HPDE6-E6E7 (cell line): Measurements from ENCODE around the gene TPTE2.
"Not testable (repeated sequence)": the region's sequence is repeated elsewhere in the genome, so short reads cannot be mapped to it uniquely, and the experiment has no call there.

Experiments
- DNase-seq: peaks from one replicate; pipeline ENCODE4 v3.0.0; 2011; ENCODE audit warnings: missing footprints; ENCODE audit errors: extremely low spot score

TPTE2 gene

GRCh38 chr13:19567820-19568534 is 6.6 kb upstream of the TPTE2 start:
- no peak for DNase-seq

DNA sequence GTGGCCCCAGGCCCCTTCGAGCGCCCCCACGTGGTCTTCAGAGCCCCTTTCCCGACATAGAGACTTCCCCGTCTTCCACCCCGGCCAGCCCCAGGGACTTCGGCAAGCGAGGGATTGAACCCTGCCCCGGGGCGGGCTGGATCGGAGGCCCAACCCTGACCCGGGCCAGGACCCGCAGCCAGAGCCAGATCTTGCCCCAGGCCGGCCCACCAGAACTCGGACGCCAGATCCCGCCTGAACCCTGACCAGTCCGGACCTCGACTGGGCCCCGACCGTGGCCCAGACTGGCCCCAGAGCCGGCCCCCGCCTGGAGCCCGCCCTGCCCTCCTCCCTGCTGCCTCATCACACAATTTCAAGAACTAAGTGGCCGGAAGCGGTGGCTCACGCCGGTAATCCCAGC is 253 bp upstream of the TPTE2 start:
- no peak for DNase-seq

DNA sequence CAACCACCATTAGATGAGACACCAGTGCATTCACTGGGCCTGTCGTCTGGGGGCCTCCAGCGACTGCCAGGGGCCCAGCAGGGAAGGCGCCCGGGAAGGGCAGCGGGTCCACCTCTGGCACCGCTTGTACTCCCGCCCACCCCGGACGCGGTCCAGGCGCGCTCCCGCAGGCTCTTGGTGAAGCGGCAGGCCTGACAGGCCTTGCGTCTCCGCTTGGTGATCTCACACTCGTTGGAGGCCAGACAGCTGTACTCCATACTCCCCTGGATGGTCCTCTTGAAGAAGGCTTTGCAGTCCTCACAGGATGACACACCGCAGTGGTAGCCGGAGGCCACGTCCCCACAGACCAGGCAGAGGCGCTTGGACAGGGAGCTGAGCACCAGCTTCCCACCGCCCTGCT is 660 bp downstream of the TPTE2 start:
- not testable (repeated sequence) for DNase-seq

GRCh38 chr13:19559739-19560138 is 1.6 kb downstream of the TPTE2 start:
- not testable (repeated sequence) for DNase-seq

DNA sequence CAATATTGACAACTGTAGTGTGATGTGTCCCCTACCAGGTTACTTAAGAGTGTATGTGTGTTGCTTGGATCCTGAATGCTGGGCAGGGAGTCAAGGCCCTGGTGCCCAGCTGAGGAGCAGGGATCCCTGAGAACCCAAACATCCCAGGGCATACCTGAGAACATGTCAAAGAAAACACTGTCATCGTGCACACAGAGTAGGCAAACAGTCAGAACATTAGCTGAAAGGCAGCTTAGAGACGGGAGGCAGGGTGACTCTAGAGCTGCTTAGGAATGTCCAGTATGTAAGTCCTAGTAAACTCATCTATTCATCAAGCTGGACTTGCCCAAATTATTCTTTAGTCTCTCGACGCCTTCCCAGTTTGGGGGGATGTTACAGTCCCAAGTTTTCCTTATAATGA is 4.0 kb downstream of the TPTE2 start:
- not testable (repeated sequence) for DNase-seq

DNA sequence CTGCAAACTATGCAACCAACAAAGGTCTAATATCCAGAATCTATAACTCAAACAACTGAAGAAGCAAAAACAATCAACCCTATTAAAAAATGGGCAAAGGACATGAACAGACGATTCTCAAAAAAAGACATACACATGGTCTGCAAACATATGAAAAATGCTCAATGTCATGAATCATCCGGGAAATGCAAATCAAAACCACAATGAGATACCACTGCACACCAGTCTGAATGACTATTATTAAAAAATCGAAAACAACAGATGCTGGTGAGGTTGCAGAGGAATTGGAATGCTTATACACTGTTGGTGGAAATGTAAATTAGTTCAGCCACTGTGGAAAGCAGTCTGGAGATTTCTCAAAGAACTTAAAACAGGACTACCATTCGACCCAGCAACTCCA is 12.1 kb downstream of the TPTE2 start:
- DNase-seq = not testable (repeated sequence)

- DNase-seq = not testable (repeated sequence)
Observed at GRCh38 chr13:19525634-19526033, 35.7 kb downstream of the TPTE2 start.

DNA sequence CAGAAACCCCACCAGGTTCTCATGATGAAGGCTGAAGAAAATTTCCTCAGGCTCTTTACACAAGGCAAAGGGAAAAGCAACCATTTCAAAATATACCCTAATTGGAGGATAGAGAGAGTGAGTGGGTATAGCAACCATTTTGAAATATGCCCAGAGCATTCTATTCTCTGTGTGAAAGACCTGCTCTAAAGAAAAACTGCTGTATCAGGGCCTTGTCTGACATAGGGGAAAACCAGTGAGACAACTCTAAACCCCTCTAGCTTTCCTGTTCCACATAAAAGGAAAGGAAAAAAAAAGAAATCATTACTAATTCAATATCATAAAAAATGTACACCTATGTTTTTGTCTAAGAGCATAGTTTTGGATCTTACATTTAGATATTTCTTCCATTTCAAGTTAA is 42.3 kb downstream of the TPTE2 start:
- no peak for DNase-seq

- DNase-seq = not testable (repeated sequence)
Observed at GRCh38 chr13:19507623-19508022, 53.7 kb downstream of the TPTE2 start.

DNA sequence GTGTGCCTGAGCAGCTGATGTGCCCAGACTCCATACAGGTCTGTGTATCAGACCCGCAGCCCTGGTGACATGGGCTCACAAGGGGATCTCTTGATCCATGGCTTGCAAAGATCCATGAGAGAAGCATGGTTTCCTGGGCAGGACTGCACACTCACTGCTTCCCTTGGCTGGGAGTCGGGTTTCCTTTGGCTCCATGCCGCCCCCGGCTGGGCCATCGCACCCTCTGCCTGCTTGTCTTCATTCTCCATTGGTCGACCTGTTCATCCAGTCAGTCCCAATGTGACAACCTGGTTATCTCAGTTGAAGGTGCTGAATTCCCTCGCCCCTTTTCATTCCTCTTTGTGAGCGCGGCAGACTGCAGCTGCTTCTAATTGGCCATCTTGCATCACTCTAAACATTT is 101.2 kb downstream of the TPTE2 start:
- not testable (repeated sequence) for DNase-seq

- DNase-seq = not testable (repeated sequence)
Observed at GRCh38 chr13:19439056-19439686, 122.2 kb downstream of the TPTE2 start.

- not testable (repeated sequence) for DNase-seq
Observed at GRCh38 chr13:19437780-19438179, 123.6 kb downstream of the TPTE2 start.

GRCh38 chr13:19422236-19422635 is 139.1 kb downstream of the TPTE2 start:
- not testable (repeated sequence) for DNase-seq

GRCh38 chr13:19412494-19412893 is 148.8 kb downstream of the TPTE2 start:
- not testable (repeated sequence) for DNase-seq

DNA sequence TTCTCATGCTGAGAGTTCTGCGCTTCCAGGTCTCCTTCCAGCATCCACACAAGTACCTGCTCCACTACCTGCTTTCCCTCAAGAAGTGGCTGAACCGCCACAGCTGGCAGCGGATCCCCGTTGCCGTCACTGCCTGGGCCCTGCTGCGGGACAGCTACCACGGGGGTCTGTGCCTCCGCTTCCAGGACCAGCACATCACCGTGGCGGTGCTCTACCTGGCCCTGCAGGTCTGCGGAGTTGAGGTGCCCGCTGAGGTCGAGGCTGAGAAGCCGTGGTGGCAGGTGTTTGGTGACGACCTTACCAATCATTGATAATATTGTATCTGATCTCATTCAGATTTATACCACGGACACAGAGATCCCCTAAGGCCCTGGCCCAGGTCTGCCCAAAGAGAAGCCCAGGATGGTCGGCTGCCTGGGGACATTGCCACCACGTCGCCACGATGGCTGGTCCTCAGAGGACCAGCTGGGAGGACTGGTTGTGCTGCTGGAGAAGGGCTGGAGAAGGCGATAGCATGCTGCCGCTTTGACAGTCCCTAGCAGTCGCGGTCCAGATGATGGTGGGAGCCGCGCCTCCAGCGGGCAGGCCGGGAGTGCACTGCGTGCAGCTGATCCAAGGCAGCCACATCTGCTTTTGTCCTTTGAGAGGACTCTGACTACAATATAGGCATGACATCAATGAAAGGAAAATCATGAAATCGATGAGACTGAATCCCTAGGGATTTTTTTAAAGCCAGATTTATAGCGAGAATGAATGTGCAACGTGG is 178.4 kb downstream of the TPTE2 start:
- DNase-seq = not testable (repeated sequence)

- no peak for DNase-seq
Observed at GRCh38 chr13:19382111-19382510, 179.2 kb downstream of the TPTE2 start.
